GM21447 (cell line): ENCODE data around the gene NFIX.
A peak's percentile ranks its signal among the peaks of the same experiment; 100 is the strongest.
"Not testable (repeated sequence)": the region's sequence is repeated elsewhere in the genome, so short reads cannot be mapped to it uniquely, and the experiment has no call there.

Experiments
- ATAC-seq: cut with Tn5 transposase; IDR thresholded peaks from one replicate; pipeline ENCODE4 v1.9.1; 2021; ENCODE audit not compliant: unreplicated experiment

NFIX gene

GRCh38 chr19:12994701-12995595 lies at the start of gene NFIX:
Gene NFIX (plus strand): TSS chr19:12995475. CDS start chr19:12995838, 363 bp downstream.
- ATAC-seq = no peak

- ATAC-seq = peak; percentile 67
Measured at GRCh38 chr19:12945479-12946091, 49.7 kb upstream of the NFIX start, which contains the start of gene RAD23A. Gene RAD23A (plus strand): TSS chr19:12945862. CDS start chr19:12945949, 87 bp downstream.

GRCh38 chr19:12946092-12946721 lies 49.1 kb upstream of the NFIX start:
- peak; percentile 29 for ATAC-seq

GRCh38 chr19:12946731-12947496 lies 48.4 kb upstream of the NFIX start:
- ATAC-seq = no peak

- ATAC-seq = no peak
Measured at GRCh38 chr19:12947702-12948611, 47.3 kb upstream of the NFIX start.

- ATAC-seq = no peak
Measured at GRCh38 chr19:12948612-12949362, 46.5 kb upstream of the NFIX start.

- ATAC-seq = no peak
Measured at GRCh38 chr19:12949363-12950283, 45.7 kb upstream of the NFIX start.

GRCh38 chr19:12952050-12952449 lies 43.2 kb upstream of the NFIX start:
- not testable (repeated sequence) for ATAC-seq

GRCh38 chr19:12952488-12953137 lies 42.7 kb upstream of the NFIX start:
- no peak for ATAC-seq

- no peak for ATAC-seq
Measured at GRCh38 chr19:12953138-12953798, 42.0 kb upstream of the NFIX start.

GRCh38 chr19:12953799-12954611 lies 41.3 kb upstream of the NFIX start:
- no peak for ATAC-seq

GRCh38 chr19:12954612-12954962 lies 40.7 kb upstream of the NFIX start:
- ATAC-seq = no peak

GRCh38 chr19:12955575-12955974 lies 39.7 kb upstream of the NFIX start:
- ATAC-seq = not testable (repeated sequence)

- no peak for ATAC-seq
Measured at GRCh38 chr19:12955996-12956395, 39.3 kb upstream of the NFIX start.

- no peak for ATAC-seq
Measured at GRCh38 chr19:12956446-12957388, 38.6 kb upstream of the NFIX start, which contains the start of gene GADD45GIP1. Gene GADD45GIP1 (minus strand): TSS chr19:12957223. CDS start chr19:12957212, 11 bp downstream.
